GM18499 (cell line): ENCODE results near the gene ITIH2.
"Not testable (repeated sequence)": the region's sequence is repeated elsewhere in the genome, so short reads cannot be mapped to it uniquely, and the experiment has no call there.

ENCODE experiments used
- ATAC-seq: cut with Tn5 transposase; IDR thresholded peaks from one replicate; pipeline ENCODE4 v1.9.1; 2021; ENCODE audit warnings: moderate number of reproducible peaks; ENCODE audit not compliant: insufficient read depth, unreplicated experiment

The ITIH2 gene

GRCh38 chr10:7693194-7693593 is 9.9 kb upstream of the ITIH2 start:
- not testable (repeated sequence) for ATAC-seq

DNA sequence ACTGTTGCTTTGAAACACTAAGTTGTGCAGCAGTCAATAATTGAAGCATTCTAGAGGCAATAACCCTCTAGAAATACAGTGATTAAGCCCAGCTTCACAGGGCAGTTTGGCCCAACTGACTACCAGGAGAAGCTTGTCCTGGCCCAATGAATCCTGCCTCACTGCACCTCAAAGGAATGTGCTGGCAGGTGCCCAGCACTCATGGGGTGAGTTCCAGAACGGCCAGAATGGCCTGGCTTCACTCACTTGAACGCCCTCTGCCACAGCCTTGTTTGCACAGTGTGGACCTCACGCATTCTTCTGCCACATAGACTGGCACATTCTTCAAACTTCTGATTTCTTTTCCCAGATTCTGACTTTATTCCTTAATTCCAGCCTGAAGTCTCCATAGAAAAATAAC is 6.6 kb upstream of the ITIH2 start:
- ATAC-seq: no peak

- ATAC-seq: no peak
Measured at GRCh38 chr10:7697426-7697825, 5.7 kb upstream of the ITIH2 start.

- no peak for ATAC-seq
Measured at GRCh38 chr10:7700577-7701125, 2.5 kb upstream of the ITIH2 start.

- ATAC-seq: no peak
Measured at GRCh38 chr10:7701158-7701742, 1.9 kb upstream of the ITIH2 start.

DNA sequence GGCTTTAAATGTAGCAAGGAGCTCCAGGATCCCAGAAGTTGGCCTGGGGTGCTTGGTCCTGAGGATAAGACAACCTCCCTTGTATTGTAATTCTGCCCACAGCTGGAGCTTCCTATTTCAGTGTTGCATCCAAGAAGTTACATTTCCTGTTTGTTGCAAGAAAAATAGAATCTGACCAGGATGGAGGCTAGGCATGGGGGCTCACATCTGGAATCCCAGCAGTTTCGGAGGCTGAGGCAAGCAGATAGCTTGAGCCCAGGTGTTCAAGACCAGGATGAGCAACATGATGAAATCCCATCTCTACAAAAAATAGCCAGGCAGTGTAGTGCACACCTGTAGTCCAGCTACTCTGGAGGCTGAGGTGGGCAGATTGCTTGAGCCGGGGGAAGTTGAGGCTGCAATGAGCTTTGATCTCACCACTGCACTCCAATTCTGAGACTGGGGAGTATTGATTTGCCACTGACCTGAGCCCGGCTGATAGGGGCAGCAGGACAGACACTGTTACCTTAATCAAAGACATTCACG is 766 bp upstream of the ITIH2 start:
- no peak for ATAC-seq

DNA sequence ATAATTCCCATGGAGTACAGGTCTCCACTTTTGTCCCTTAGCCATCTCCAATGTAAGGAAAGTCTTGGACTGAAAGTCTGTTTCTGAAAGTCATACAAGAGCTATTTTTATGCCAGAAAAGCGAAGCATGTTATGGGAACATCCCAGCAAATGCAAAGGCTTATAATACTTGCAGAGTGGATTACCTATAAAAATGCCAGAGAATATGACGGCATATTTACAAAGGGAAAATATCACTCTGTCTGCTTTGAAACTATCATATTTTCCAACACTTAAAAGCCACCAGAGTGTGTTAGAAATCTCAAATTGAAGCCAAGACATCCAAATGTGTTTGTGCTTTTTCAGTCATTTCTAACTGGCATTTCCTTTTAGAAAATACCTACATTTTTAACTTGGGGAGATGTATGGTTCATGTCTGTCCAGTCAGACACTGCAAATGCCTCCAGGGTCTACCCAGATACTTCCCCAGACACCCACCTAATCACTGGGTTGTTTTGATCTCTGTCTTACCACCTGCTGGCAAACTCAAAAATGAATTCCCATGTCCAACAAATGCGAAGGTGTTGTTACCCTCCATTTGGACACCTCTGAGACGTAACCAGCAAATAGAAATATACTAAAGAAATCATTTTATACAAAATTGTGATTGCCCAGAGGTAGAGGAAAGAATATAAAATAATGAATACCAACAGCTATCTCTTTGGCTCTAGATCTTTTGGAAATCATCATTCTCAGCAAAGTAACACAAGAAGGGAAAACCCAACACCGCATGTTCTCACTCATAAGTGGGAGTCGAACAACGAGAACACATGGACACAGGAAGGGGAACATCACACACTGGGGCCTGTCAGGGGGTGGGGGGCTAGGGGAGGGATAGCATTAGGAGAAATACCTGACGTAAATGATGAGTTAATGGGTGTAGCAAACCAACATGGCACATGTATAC is 1.2 kb downstream of the ITIH2 start:
- no peak for ATAC-seq

DNA sequence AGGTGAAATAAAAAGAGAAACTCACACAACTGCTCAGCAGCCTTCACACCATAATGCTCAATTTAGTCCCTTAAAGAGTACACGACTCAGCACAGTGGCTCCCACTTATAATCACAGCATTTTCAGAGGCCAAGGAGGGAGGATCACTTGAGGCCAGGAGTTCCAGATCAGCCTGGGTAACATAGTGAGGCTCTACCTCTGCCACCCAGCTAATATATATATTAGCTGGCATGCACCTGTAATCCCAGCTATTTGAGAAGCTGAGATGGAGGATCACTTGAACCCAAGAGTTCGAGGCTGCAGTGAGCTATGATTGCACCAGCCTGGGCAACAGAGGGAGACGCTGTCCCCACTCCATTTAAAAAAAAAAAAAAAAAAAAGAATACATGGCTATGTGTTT is 2.2 kb downstream of the ITIH2 start:
- no peak for ATAC-seq

GRCh38 chr10:7706534-7707073 is 3.5 kb downstream of the ITIH2 start:
- ATAC-seq: no peak

DNA sequence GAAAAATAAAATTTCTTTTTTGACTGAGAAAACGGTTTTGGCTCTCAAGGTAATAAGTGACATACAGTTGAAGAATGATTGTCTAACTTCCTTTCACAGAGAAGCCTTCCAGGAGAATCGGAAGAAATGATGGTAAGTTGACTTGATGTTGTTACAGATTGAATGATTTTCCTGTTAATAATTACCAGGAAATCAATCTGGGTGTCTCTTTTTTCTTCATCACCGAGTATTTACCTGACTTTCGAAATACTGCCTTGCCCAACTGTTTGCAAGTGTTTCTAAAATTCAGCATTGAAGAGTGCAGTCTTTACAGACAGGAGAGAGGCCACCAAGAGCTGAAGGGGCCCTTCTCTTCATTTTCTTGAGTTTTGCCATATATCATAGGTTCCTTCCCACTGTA is 4.0 kb downstream of the ITIH2 start:
- ATAC-seq: no peak

GRCh38 chr10:7707858-7708622 is 4.9 kb downstream of the ITIH2 start:
- ATAC-seq: no peak

GRCh38 chr10:7708832-7709231 is 5.7 kb downstream of the ITIH2 start:
- no peak for ATAC-seq

DNA sequence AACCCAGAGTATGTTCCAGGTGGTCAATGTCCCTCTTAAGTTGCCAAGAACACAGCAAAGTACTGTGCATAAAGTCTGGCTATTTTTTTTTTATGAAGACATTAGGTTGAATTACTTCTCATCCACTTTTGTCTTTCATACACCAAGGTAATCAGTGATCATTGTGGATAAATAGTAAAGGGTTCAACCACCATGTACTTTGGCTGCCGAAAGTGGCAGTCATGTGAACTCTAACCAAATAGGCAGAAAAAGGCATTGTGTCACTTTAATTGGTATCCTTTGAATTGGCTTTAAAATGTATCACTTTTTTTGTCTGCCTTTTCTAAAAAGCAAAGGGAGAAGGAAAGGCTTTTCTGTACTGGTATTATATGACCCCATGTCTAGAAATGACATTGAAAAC is 7.3 kb downstream of the ITIH2 start:
- no peak for ATAC-seq

DNA sequence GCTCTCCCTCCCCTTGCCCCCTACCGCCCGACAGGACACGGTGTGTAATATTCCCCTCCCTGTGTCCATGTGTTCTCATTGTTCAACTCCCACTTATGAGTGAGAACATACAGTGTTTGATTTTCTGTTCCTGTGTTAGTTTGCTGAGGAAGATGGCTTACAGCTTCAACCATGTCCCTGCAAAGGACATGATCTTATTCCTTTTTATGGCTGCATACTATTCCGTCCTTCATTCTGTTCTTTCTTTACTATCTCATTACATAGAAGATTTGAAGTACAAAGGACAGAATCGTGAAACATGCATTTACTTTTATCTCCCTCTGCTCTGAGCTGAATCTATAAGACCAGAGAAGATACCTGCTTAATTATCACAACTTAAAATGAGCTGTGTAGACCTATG is 8.0 kb downstream of the ITIH2 start:
- ATAC-seq: not testable (repeated sequence)

- ATAC-seq: no peak
Measured at GRCh38 chr10:7715515-7715914, 12.4 kb downstream of the ITIH2 start.

- no peak for ATAC-seq
Measured at GRCh38 chr10:7717767-7718166, 14.7 kb downstream of the ITIH2 start.

DNA sequence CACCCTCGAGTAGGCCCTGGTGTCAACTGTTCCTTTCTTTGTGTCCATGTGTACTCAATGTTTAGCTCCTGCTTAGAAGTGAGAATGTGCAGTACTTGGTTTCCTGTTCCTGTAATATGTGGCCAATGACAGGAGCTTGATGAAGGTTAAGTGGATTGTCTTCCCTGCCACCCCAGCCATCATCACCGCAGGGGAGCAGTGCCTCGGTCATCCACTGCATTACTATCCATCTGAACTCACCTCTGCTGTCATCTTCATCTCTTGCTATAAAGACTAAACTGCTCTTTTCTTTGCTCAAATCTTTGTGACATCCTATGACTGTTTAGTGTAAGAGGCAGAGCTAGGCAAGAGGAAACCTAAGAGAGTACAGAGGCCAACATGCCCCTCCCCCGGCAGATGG is 15.6 kb downstream of the ITIH2 start:
- no peak for ATAC-seq

DNA sequence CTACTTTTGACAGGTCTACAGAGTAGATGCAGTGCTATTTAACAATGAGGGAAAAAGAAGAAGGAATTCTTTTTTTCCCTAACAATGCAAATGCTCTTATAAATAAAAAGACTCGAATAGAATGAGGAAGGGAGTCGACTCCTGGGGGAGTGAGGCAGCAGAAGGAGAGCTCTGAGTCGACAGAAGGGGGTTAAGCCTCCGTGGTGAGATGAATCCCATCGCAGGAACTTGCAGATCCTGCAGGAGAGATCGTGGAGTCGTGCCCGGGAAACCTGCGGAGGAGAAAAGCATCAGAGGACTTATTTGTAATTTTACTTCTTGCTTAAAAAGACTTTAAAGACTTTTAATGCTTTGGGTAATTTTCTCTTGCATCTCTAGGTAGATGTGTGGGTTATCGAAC is 17.4 kb downstream of the ITIH2 start:
- no peak for ATAC-seq

DNA sequence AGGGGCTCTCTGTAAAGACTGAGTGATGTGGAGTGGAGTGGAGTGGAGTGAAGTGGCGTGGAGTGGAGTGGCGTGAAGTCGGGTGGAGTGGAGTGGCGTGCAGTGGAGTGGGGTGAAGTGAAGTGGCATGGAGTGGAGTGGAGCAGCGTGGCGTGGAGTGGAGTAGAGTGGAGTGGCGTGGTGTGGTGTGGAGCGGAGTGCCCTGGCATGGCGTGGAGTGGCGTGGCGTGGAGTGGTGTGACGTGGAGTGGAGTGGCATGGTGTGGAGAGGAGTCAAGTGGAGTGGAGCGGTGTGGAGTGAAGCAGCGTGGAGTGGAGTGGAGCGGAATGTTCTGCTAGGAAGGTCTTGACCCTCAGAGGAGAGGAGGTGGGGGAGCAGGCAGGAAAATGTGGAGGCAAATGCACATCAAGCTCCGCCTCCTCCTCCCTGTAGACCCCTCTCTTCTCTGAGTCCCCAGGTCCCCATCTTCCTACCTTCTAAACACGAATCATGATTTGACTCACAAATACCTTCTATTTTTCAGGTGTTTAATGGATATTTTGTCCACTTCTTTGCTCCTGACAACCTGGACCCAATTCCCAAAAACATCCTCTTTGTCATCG is 19.9 kb downstream of the ITIH2 start:
- ATAC-seq: no peak

DNA sequence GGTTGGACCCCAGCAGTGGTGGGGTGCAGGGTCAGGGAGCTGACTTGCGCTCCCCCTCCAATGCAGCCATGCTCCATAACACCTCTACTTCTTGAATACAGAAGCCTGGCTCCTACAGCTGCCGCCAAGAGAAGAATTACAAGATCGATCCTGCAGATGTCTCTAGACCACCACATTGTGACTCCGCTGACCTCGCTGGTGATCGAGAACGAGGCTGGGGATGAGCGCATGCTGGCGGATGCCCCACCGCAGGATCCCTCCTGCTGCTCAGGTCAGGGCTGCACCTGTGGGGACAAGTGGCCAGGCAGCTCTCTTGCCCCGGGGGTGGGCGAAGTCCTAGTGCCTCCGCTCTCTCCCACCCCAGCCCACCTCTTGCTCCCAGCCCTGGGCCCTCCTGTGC is 31.7 kb downstream of the ITIH2 start:
- ATAC-seq: no peak
